Activated T-cell treated with anti-CD3 and anti-CD28 coated beads for 1 hour (primary cell): ENCODE measurements around the gene SEC24C.
A peak's percentile ranks its signal among the peaks of the same experiment; 100 is the strongest.
"Not testable (repeated sequence)": the region's sequence is repeated elsewhere in the genome, so short reads cannot be mapped to it uniquely, and the experiment has no call there.

Experiments
- DNase-seq: peaks from one replicate; pipeline ENCODE4 v3.0.0-alpha.2; 2020; ENCODE audit warnings: low read depth

Gene SEC24C

GRCh38 chr10:73796035-73796434, 51.9 kb downstream of the SEC24C start:
- not testable (repeated sequence) for DNase-seq

GRCh38 chr10:73796766-73797165, 52.6 kb downstream of the SEC24C start:
- DNase-seq, result no peak

DNA sequence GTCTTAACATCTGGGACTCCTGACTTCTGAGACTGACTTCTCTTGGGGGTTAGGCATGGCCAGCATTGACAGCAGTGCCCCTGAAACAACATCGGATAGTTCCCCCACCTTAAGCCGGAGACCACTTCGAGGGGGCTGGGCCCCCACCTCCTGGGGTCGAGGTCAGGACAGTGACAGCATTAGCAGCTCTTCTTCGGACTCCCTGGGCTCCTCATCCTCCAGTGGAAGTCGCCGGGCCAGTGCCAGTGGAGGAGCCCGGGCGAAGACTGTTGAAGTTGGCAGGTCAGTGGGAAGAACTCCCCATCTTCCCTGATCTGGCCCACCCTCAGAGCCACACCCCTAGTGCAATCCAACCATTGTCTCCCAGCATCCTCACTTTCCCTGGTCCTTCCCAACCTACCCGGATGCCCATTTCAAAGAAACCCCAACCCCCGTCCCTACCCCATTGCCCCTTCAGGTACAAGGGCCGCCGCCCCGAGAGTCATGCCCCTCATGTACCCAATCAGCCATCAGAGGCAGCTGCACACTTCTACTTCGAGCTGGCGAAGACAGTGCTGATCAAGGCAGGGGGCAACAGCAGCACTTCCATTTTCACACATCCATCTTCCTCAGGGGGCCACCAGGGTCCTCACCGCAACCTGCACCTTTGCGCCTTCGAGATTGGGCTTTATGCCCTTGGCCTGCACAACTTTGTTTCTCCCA, 53.3 kb downstream of the SEC24C start:
- DNase-seq, result no peak

DNA sequence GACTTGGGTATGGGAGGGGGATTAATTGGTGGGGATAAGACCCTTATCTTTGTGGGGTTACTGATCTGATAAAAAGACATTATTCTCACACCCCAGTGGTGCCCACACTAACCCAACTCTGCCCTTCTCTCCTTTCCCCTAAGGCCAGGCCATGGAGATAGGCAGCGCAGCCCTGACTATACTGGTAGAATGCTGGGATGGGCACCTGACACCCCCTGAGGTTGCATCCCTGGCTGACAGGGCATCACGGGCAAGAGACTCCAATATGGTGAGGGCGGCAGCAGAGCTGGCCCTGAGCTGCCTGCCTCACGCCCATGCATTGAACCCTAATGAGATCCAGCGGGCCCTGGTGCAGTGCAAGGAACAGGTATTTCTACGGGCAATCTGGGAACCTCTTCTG, 53.9 kb downstream of the SEC24C start:
- no peak for DNase-seq

- no peak for DNase-seq
Measured at GRCh38 chr10:73798927-73799560, 54.9 kb downstream of the SEC24C start.

DNA sequence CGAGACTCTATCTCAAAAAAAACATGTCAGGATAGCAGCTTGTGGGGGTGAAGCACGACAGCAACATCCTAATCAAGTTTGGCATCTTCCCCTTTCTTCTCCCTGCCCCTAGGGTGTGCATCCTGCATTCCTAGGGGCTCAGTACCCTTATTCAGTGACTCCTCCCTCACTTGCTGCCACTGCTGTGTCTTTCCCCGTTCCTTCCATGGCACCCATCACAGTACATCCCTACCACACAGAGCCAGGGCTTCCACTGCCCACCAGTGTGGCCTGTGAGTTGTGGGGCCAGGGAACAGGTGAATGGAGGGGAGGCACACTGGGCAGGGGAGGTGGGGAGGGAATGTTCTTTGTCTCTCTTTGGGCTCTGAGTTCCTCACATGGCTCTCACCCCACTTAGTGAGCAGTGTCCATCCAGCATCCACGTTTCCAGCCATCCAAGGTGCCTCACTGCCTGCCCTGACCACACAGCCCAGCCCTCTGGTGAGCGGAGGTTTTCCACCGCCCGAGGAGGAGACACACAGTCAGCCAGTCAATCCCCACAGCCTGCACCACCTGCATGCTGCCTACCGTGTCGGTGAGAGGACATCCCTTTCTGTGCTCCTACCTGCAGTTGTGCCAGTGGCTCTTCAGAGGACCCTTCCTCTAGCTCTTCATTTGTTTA, 55.9 kb downstream of the SEC24C start:
- DNase-seq, result no peak

- no peak for DNase-seq
Measured at GRCh38 chr10:73800560-73801252, 56.5 kb downstream of the SEC24C start.

DNA sequence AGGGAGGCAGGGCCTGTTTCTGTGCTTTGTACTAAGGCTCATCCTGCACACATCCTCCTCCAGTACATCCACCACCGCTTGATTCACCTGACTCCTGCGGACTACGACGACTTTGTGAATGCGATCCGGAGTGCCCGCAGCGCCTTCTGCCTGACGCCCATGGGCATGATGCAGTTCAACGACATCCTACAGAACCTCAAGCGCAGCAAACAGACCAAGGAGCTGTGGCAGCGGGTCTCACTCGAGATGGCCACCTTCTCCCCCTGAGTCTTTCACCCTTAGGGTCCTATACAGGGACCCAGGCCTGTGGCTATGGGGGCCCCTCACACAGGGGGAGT, 57.0 kb downstream of the SEC24C start:
- no peak for DNase-seq

- DNase-seq, result no peak
Measured at GRCh38 chr10:73802276-73802991, 58.3 kb downstream of the SEC24C start.

DNA sequence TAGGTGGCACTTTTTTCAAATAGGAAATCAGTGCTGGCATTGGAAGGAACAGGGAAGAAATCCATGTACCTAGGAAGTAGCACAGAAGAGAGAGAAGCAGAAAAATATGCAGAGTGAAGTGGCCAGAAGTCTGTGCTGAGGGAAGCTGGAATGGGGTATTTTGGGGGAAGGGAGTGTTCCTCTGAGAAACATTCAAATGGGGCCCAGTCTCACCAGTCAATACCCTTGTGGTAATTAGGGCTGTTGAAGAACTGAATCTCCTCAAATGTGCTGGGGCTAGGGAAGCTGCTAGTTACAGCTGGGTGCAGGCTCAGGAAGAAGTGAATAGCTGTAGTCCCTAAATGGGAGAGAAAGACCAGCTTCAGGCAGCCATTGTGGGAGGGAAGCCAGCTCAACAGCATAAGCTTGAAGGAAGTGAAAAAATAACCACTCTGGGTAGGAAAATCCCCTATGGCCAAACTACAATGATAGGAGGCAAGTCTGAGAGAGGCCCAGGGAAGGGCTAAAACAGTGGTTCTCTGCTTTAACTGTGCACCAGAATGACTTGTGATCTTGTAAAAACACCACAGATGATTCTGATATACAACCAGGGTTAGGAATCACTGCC, 59.6 kb downstream of the SEC24C start:
- DNase-seq, result no peak

GRCh38 chr10:73806176-73806950, 62.2 kb downstream of the SEC24C start:
- no peak for DNase-seq

GRCh38 chr10:73807471-73807870, 63.3 kb downstream of the SEC24C start:
- DNase-seq, result no peak

DNA sequence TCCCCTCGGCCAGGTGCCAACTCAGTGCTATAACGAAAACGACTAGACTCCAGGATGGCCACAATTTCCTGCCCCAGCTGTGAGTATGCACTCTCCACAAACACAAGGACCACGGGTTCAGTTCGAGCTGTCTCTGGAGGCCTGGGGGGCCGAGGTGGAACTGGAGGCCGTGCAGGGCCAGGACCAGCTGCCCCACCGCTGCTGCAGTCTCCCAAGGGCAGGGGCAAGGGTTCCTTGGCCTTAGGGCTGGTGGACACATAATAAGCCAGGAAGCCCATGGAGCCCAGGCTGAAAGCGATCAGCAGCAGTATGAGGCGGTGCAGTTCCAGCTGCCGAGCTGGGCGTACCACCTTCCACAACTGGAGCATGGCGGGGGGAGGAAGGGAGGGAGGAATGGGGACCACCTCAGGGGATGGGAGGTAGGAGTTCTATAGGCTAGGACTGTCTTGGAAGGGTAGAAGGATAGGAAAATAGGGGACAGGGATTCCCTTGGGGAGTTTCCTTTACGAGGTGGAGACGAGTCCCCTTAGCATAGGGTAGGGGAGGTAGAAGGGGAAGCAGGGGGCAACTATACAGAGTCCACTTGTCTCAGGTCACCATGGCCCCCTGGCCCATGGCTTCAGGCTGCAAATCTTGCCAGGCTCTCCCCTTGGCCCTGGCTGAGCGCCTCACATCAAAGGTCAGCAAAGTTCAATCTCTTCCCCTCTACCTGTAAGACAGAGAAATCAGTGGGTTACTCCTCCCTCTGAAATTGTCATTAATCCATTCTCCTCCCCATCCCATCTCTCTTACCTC, 64.0 kb downstream of the SEC24C start:
- no peak for DNase-seq

- DNase-seq, result no peak
Measured at GRCh38 chr10:73809061-73809818, 65.1 kb downstream of the SEC24C start.

- DNase-seq, result no peak
Measured at GRCh38 chr10:73810358-73810734, 66.2 kb downstream of the SEC24C start.

GRCh38 chr10:73810735-73811465, 66.7 kb downstream of the SEC24C start:
- DNase-seq, result peak; percentile 49

DNA sequence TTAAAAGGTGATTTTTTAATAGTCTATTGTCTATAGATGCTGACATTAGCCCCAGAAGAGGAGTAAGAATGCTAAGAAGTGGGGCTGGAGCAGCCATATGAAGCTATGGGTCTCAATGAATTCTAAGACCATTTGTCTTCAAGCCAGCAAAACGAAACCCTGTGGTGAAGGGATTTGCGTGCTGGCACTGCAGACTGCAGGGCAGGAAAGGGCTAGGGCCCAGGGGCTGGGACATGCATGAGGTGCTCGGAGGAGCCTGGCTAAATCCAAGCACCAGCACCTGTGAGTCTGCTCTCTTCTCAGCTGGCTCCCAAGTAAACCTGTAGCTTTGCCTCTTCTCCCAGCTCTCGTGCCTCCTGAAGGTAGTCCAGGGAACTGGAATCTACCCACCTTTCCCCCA, 68.5 kb downstream of the SEC24C start:
- DNase-seq, result no peak

GRCh38 chr10:73813333-73813732, 69.2 kb downstream of the SEC24C start:
- no peak for DNase-seq
